Measurements from ENCODE around the gene SLC6A11. TPM values are rescaled to one million over a fixed set of nuclear protein-coding genes. Genes with fewer than 3 reads are reported as not detected.
A peak's percentile ranks its signal among the peaks of the same experiment; 100 is the strongest.

Gene SLC6A11
- total and polyA plus RNA-seq, 2 of the 8 experiments (the other 6 are each of a cell fraction or from before 2014, with no cell fraction given) = 0.78 to 1.5 TPM

DNA sequence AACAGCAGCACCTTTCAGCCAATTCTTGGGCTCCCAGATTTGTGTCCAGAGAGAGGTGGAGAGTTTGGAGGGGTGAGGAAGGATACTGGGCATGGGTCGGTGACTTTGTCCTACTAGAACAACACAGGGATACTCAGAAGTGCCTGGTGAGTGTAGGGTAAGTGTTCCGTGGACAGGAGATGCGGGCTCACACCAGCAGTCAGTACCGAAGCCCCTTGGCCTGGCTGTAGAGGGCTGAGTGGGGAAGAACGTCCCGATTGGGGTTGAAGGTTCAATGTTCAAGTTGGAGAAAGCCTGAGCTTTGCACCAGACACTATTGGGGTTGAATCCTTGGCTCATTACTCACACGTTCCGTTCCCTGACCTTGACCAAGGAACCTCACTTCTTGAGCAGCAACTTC, 40.8 kb upstream of the SLC6A11 start:
- Histone ChIP-seq H3K14ac (ENCODE audit: insufficient read length) (no peak overlapping the region), H2BK12ac (ENCODE audit: low read depth, low read length) (no peak overlapping the region), H4K8ac (ENCODE audit: extremely low read depth, insufficient read depth, low read length) (no peak overlapping the region), H2BK15ac (ENCODE audit: low read length) (no peak overlapping the region), H3K9ac (replicated peaks in 1 of 4; ENCODE audit: extremely low read depth in 1 of 4, low read depth in 3 of 4, low read length in 3 of 4) (no peak overlapping the region), H3K27ac (ENCODE audit: low read depth, low read length) (no peak overlapping the region), H3K4me1 (replicated peaks in 1 of 4; ENCODE audit: control insufficient read depth in 3 of 4, insufficient read depth in 4 of 4, low read length in 3 of 4) (no peaks in the 10 kb centered on the region; a peak in 1 of 7 replicates), H3K27me3 (replicated peaks in 1 of 4; ENCODE audit: control insufficient read depth in 3 of 4, extremely low read depth in 1 of 4, insufficient read depth in 3 of 4, low read length in 3 of 4) (peaks cover 0 to 5% (median under 1%) of the 10 kb centered on the region in 4 experiments; a peak in 2 of 7 replicates), H3K23me2 (ENCODE audit: low read depth, low read length) (no peaks in the 10 kb centered on the region), H3K4me3 (ENCODE audit: extremely low read depth in 1 of 4, insufficient read depth in 2 of 4, low read depth in 3 of 4, low read length in 4 of 4) (no peak overlapping the region), H3K18ac (ENCODE audit: extremely low read depth, low read length) (no peak overlapping the region; the same call in 1 of the 2 replicates), H3K36me3 (ENCODE audit: control insufficient read depth in 2 of 4, insufficient read depth in 4 of 4, low read length in 3 of 4) (no peaks in the 10 kb centered on the region), H3K23ac (ENCODE audit: insufficient read length) (no peak overlapping the region), H3K56ac (replicated peaks; ENCODE audit: insufficient read length, low read depth, low read length) (no peak overlapping the region), H3K79me2 (ENCODE audit: control insufficient read depth in 1 of 2, insufficient read depth in 2 of 2, low read length in 2 of 2) (no peaks in the 10 kb centered on the region), H3K9me3 (ENCODE audit: insufficient read depth in 2 of 2, low read depth in 1 of 2, low read length in 1 of 2) (no peaks in the 10 kb centered on the region), H2BK20ac (ENCODE audit: low read length) (no peak overlapping the region), H4K5ac (ENCODE audit: insufficient read length, low read depth, low read length) (no peak overlapping the region), H4K20me1 (replicated peaks in 1 of 2; ENCODE audit: control insufficient read depth in 1 of 2, insufficient read depth in 2 of 2, low read length in 2 of 2) (no peaks in the 10 kb centered on the region), H2AK5ac (ENCODE audit: low read depth, low read length) (no peak overlapping the region), H3K79me1 (ENCODE audit: low read depth, low read length) (no peaks in the 10 kb centered on the region), H3K4ac (replicated peaks; ENCODE audit: insufficient read length, low read depth, low read length) (no peak overlapping the region), H4K91ac (replicated peaks; ENCODE audit: insufficient read length, low read length) (no peak overlapping the region), H3K4me2 (ENCODE audit: insufficient read depth in 1 of 2, low read depth in 2 of 2, low read length in 2 of 2) (no peak overlapping the region), H2BK120ac (replicated peaks; ENCODE audit: low read depth, low read length) (no peak overlapping the region), H2AFZ (ENCODE audit: low read length) (no peak overlapping the region), H2BK5ac (ENCODE audit: low read depth, low read length) (no peak overlapping the region)
- POLR2A ChIA-PET (ENCODE audit: partially characterized antibody) = no interaction called here
- DNase-seq (ENCODE audit: low read depth in 1 of 2, low spot score in 2 of 2) (peak in 1 of 2 experiments; percentile 6), FAIRE-seq (no peak)
- TF ChIP-seq ASH2L (IDR thresholded peaks at IDR 0.05; ENCODE audit: low read length) (no peak), RXRA (IDR thresholded peaks at IDR 0.05; ENCODE audit: insufficient read depth, low read depth, low read length) (no peak), RNF2 (IDR thresholded peaks at IDR 0.05; ENCODE audit: borderline replicate concordance, low read depth, low read length, missing control alignments, poor library complexity, severe bottlenecking) (no peak), POLR2A (IDR thresholded peaks at IDR 0.05; ENCODE audit: control extremely low read depth in 1 of 2, low read depth in 2 of 2, low read length in 2 of 2) (no peak), HDAC6 (IDR thresholded peaks at IDR 0.05; ENCODE audit: low read depth, low read length) (no peak), JUND (IDR thresholded peaks at IDR 0.05; ENCODE audit: low read length) (no peak)
- TF ChIP-seq, protein P1, sequence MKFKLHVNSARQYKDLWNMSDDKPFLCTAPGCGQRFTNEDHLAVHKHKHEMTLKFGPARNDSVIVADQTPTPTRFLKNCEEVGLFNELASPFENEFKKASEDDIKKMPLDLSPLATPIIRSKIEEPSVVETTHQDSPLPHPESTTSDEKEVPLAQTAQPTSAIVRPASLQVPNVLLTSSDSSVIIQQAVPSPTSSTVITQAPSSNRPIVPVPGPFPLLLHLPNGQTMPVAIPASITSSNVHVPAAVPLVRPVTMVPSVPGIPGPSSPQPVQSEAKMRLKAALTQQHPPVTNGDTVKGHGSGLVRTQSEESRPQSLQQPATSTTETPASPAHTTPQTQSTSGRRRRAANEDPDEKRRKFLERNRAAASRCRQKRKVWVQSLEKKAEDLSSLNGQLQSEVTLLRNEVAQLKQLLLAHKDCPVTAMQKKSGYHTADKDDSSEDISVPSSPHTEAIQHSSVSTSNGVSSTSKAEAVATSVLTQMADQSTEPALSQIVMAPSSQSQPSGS (IDR thresholded peaks at IDR 0.05; ENCODE audit: low read length) = no peak
- TF ChIP-seq, protein P2, sequence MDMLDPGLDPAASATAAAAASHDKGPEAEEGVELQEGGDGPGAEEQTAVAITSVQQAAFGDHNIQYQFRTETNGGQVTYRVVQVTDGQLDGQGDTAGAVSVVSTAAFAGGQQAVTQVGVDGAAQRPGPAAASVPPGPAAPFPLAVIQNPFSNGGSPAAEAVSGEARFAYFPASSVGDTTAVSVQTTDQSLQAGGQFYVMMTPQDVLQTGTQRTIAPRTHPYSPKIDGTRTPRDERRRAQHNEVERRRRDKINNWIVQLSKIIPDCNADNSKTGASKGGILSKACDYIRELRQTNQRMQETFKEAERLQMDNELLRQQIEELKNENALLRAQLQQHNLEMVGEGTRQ (IDR thresholded peaks at IDR 0.05; ENCODE audit: low read length) = no peak
- TF ChIP-seq, protein P3, sequence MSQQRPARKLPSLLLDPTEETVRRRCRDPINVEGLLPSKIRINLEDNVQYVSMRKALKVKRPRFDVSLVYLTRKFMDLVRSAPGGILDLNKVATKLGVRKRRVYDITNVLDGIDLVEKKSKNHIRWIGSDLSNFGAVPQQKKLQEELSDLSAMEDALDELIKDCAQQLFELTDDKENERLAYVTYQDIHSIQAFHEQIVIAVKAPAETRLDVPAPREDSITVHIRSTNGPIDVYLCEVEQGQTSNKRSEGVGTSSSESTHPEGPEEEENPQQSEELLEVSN (IDR thresholded peaks at IDR 0.05) = no peak
- TF ChIP-seq, protein P4, sequence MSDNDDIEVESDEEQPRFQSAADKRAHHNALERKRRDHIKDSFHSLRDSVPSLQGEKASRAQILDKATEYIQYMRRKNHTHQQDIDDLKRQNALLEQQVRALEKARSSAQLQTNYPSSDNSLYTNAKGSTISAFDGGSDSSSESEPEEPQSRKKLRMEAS (IDR thresholded peaks at IDR 0.05) = no peak
- 88% methylated on average over 8 of the region's 8 CpGs; no CpG with 5 or more reads in 1 of the 2 experiments for WGBS, 2 experiments (ENCODE audit: extremely low coverage in 1 of 2, insufficient coverage in 1 of 2, insufficient read length in 1 of 2, insufficient replicate concordance in 2 of 2, low coverage in 1 of 2, low lambda C conversion rate in 2 of 2, missing lambda C conversion rate in 1 of 2)
- CTCF ChIA-PET (ENCODE audit: partially characterized antibody) = no interaction called here

All from H1 (cell line).